ES-I3 (cell line): ENCODE data around the gene ZFPM1.

Experiments used
- H3K36me3 ChIP-seq: 2 replicates; pipeline ENCODE4 v1.6.1; 2013; ENCODE audit warnings: mild to moderate bottlenecking, low read length, control low read depth, moderate library complexity; ENCODE audit not compliant: insufficient read depth
- H3K4me1 ChIP-seq: 2 replicates; pipeline ENCODE4 v1.6.1; 2013; ENCODE audit warnings: mild to moderate bottlenecking, control low read depth, low read length; ENCODE audit not compliant: insufficient read depth
- H3K9ac ChIP-seq: 2 replicates; pipeline ENCODE4 v1.6.1; 2013; ENCODE audit warnings: low read depth, mild to moderate bottlenecking, low read length, moderate library complexity
- H3K9me3 ChIP-seq: 2 replicates; pipeline ENCODE4 v1.6.1; 2013; ENCODE audit warnings: mild to moderate bottlenecking, low read length, moderate library complexity; ENCODE audit not compliant: control insufficient read depth, insufficient read depth

Gene ZFPM1

GRCh38 chr16:88426018-88426417 is 27.1 kb upstream of the ZFPM1 start:
- Histone ChIP-seq H3K4me1 (no peaks in the 10 kb centered on the region), H3K9me3 (no peaks in the 10 kb centered on the region), H3K36me3 (no peaks in the 10 kb centered on the region), H3K9ac (no peak overlapping the region)

- Histone ChIP-seq H3K4me1 (no peaks in the 10 kb centered on the region), H3K36me3 (no peaks in the 10 kb centered on the region), H3K9ac (no peak overlapping the region), H3K9me3 (no peaks in the 10 kb centered on the region)
Measured at GRCh38 chr16:88427376-88427775, 25.7 kb upstream of the ZFPM1 start.

DNA sequence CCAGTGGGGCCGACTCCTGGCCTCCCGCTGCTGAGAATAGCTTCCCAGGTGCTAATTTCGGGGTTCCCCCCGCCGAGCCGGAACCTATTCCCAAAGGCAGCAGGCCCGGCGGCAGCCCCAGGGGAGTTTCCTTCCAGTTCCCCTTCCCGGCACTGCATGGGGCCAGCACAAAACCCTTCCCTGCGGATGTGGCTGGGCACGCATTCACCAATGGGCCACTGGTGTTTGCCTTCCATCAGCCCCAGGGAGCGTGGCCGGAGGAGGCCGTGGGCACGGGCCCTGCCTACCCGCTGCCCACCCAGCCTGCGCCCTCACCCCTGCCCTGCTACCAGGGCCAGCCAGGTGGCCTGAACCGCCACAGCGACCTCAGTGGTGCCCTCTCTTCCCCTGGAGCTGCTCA is 24.9 kb upstream of the ZFPM1 start:
- Histone ChIP-seq H3K9ac (no peak overlapping the region), H3K36me3 (no peaks in the 10 kb centered on the region), H3K9me3 (no peaks in the 10 kb centered on the region), H3K4me1 (no peaks in the 10 kb centered on the region)

- Histone ChIP-seq H3K9ac (no peak overlapping the region), H3K36me3 (no peaks in the 10 kb centered on the region)
Measured at GRCh38 chr16:88428616-88429386, 24.3 kb upstream of the ZFPM1 start.

GRCh38 chr16:88429387-88430184 is 23.5 kb upstream of the ZFPM1 start:
- H3K9ac ChIP-seq: no peak overlapping the region

More at GRCh38 chr16:88428616-88429386, 24.3 kb upstream of the ZFPM1 start:
- Histone ChIP-seq H3K9me3 (no peaks in the 10 kb centered on the region), H3K4me1 (no peaks in the 10 kb centered on the region)

GRCh38 chr16:88430185-88430523 is 22.9 kb upstream of the ZFPM1 start:
- H3K4me1 ChIP-seq: no peaks in the 10 kb centered on the region
- no peak overlapping the region for H3K9ac ChIP-seq
- H3K36me3 ChIP-seq: no peaks in the 10 kb centered on the region
- no peaks in the 10 kb centered on the region for H3K9me3 ChIP-seq

More at GRCh38 chr16:88429387-88430184, 23.5 kb upstream of the ZFPM1 start:
- no peaks in the 10 kb centered on the region for H3K9me3 ChIP-seq
- H3K4me1 ChIP-seq: no peaks in the 10 kb centered on the region
- H3K36me3 ChIP-seq: no peaks in the 10 kb centered on the region

GRCh38 chr16:88430524-88431446 is 22.3 kb upstream of the ZFPM1 start:
- Histone ChIP-seq H3K9ac (no peak overlapping the region), H3K9me3 (no peaks in the 10 kb centered on the region), H3K36me3 (no peaks in the 10 kb centered on the region), H3K4me1 (no peaks in the 10 kb centered on the region)

- no peak overlapping the region for H3K9ac ChIP-seq
- no peaks in the 10 kb centered on the region for H3K36me3 ChIP-seq
- H3K9me3 ChIP-seq: no peaks in the 10 kb centered on the region
- no peaks in the 10 kb centered on the region for H3K4me1 ChIP-seq
Measured at GRCh38 chr16:88431651-88432050, 21.4 kb upstream of the ZFPM1 start.

- Histone ChIP-seq H3K4me1 (no peaks in the 10 kb centered on the region), H3K9ac (no peak overlapping the region), H3K9me3 (no peaks in the 10 kb centered on the region), H3K36me3 (no peaks in the 10 kb centered on the region)
Measured at GRCh38 chr16:88432174-88432573, 20.9 kb upstream of the ZFPM1 start.

DNA sequence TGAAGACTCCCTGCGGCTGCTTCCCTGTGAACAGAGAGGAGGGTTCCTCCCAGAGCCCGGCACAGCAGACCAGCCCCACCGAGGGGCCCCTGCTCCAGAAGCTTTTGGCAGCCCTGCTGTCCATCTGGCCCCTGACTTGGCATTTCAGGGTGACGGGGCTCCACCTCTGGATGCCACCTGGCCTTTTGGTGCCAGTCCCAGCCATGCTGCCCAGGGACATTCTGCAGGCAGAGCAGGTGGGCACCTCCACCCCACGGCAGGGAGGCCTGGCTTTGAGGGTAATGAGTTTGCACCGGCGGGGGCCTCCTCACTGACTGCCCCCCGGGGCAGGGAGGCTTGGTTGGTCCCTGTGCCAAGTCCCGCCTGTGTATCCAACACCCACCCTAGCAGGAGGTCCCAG is 20.3 kb upstream of the ZFPM1 start:
- no peak overlapping the region for H3K9ac ChIP-seq
- H3K4me1 ChIP-seq: no peaks in the 10 kb centered on the region
- H3K36me3 ChIP-seq: no peaks in the 10 kb centered on the region
- H3K9me3 ChIP-seq: no peaks in the 10 kb centered on the region

GRCh38 chr16:88433632-88434352 is 19.3 kb upstream of the ZFPM1 start:
- Histone ChIP-seq H3K9me3 (no peaks in the 10 kb centered on the region), H3K36me3 (no peaks in the 10 kb centered on the region), H3K4me1 (no peaks in the 10 kb centered on the region), H3K9ac (no peak overlapping the region)

GRCh38 chr16:88434353-88434690 is 18.8 kb upstream of the ZFPM1 start:
- no peak overlapping the region for H3K9ac ChIP-seq
- H3K4me1 ChIP-seq: no peaks in the 10 kb centered on the region
- no peaks in the 10 kb centered on the region for H3K36me3 ChIP-seq
- H3K9me3 ChIP-seq: no peaks in the 10 kb centered on the region

DNA sequence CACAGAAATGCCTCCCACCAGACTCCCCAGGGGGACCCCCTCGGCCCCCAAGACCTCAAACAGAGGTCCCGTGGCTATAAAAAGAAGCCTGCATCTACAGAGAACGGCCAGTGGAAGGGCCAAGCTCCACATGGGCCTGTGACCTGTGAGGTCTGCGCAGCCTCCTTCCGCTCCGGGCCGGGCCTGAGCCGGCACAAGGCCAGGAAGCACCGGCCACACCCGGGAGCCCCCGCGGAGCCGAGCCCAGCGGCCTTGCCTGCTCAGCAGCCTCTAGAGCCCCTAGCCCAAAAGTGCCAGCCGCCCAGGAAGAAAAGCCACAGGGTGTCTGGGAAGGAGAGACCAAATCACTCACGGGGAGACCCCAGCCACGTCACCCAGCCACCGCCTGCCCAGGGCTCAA is 18.3 kb upstream of the ZFPM1 start:
- no peaks in the 10 kb centered on the region for H3K36me3 ChIP-seq
- no peak overlapping the region for H3K9ac ChIP-seq
- no peaks in the 10 kb centered on the region for H3K9me3 ChIP-seq
- H3K4me1 ChIP-seq: no peaks in the 10 kb centered on the region
